Fibroblast of the aortic adventitia (primary cell): ENCODE results near the gene CCDC174. TPM values are rescaled to one million over a fixed set of nuclear protein-coding genes. Genes with fewer than 3 reads are reported as not detected.
A peak's percentile ranks its signal among the peaks of the same experiment; 100 is the strongest.
"Not testable (repeated sequence)": the region's sequence is repeated elsewhere in the genome, so short reads cannot be mapped to it uniquely, and the experiment has no call there.

ENCODE experiments used
- DNase-seq: peaks from one replicate; pipeline ENCODE4 v3.0.0-alpha.2; 2010; ENCODE audit warnings: low read depth
- H3K4me3 ChIP-seq: 2 replicates; pipeline ENCODE4 v1.5.1; 2011; ENCODE audit warnings: low read depth, mild to moderate bottlenecking, control low read depth, low read length, moderate library complexity
- CTCF ChIP-seq: IDR thresholded peaks from 2 replicates; pipeline ENCODE4 v1.5.1; 2011; ENCODE audit warnings: mild to moderate bottlenecking, low read length, control low read depth, inconsistent platforms; ENCODE audit not compliant: insufficient read depth
- total RNA-seq: library from RNA; depleted of rRNA; stranded (reverse); fragments of >200 nt; gene quantifications from 2 replicates; pipeline ENCODE4 v1.2.3, GENCODE V29; 2012; ENCODE audit warnings: low replicate concordance

Gene CCDC174
- total RNA-seq, 1 donor, result 11.5 TPM

DNA sequence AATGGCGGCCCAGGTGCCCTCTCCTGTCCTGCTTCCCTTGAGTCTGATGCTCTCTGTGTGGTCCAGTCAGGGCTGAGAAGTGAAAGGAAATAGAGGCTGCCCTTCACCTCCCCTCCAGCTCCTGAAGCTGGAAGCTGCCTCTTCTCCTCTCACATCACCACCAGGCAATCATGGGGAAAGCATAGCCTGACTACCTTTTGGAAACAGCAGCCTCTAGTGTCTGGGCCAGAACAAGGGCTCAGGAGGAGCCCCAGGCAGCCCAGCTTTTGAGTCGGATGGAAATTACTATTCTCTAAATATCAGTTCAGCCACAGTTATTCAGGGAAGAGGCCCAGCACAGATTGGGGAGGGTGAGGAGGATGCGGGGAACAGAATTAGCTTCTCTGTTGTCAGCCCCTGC is 43.3 kb upstream of the CCDC174 start:
- DNase-seq, result no peak
- TF ChIP-seq CTCF, result peak; percentile 14
- H3K4me3 ChIP-seq, result no peak overlapping the region

DNA sequence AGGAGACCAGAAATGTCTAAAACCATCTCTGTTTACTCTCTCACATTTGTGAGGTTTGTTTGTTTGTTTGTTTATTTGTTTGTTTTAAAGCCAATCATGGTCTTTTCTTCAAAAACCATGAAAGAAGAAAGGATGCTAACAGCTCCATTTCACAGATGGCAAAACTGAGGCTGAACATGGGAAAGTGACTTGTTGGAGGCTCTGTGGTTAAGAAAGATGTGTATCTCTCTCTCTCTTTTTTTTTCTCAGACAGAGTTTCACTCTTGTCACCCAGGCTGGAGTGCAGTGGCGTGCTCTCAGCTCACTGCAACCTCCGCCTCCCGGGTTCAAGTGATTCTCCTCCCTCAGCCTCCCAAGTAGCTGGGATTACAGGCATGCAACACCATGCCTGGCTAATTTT is 42.5 kb upstream of the CCDC174 start:
- H3K4me3 ChIP-seq, DNase-seq: not testable (repeated sequence)

- no peak for TF ChIP-seq CTCF
- no peak overlapping the region for H3K4me3 ChIP-seq
- peak; percentile 64 for DNase-seq
These were observed 42.1 kb upstream of the CCDC174 start for GRCh38 chr3:14609506-14609905.

- DNase-seq, result peak; percentile 19
- TF ChIP-seq CTCF, result no peak
These were observed 41.6 kb upstream of the CCDC174 start for GRCh38 chr3:14609941-14610340.

GRCh38 chr3:14614189-14614588 is 37.4 kb upstream of the CCDC174 start:
- no peak for DNase-seq
- TF ChIP-seq CTCF, result no peak
- H3K4me3 ChIP-seq, result no peak overlapping the region

More at GRCh38 chr3:14609941-14610340, 41.6 kb upstream of the CCDC174 start:
- H3K4me3 ChIP-seq, result no peak overlapping the region

DNA sequence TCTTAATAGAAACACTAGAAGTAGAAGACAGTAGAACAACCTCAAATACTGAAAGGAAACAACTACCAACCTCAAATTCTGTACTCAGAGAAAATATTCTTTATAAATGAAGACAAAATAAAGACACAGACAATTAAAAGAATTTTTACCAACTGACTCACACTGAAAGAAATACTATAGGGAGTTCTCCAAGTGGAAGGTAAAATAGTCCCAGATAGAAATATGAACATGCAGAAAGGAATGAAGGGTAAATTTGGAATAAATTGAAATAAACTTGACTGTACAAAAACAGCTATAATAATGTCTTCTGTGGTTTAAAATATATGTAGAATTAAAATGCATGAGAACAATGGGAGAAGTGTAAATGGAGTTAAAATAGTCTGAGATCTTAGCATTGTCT is 36.7 kb upstream of the CCDC174 start:
- no peak for DNase-seq
- no peak overlapping the region for H3K4me3 ChIP-seq
- TF ChIP-seq CTCF, result no peak

DNA sequence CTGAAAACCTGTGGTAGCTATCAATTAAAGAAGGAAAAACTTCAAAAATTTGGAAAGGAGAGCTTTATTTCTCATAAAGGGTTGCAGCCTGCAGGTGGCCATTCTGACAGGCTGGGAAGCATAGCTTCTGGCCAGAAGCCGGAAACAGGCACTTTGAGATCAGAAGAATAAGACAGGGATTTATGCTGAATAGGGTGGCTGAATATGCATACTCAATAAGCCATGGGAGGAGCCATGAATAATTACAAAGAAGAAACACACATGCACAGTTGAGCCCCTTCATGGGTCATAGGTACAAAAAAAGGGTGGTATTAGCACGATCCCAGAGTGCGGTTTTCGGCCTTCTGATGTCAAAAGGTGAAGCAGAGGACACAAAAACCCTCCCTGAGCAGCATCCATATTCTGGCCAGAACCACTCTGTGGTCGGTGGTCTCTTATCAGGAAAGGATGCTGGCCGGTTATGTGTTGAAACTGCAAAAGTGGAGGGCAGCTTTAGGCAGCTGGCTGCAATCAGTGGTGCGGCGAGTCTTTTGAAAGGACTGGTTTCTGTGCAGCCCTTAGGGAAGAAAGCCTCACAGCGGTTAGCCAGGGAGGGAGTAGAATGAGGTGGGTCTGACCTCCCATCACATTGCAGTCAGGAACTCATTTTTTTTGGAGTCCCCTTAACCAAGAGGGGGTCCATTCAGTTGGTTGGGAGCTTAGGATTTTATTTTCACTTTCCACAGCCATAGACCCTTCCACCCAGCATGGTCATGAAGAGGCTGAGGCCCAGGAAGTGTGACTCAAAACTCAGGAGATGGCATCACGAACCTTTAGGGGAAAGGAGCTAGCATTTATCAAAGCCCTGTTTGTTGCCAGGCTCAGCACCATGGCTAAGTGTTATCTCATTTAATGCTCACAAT is 34.7 kb upstream of the CCDC174 start:
- DNase-seq, result no peak
- TF ChIP-seq CTCF, result no peak
- no peak overlapping the region for H3K4me3 ChIP-seq
